Natural killer cell (primary cell): ENCODE results near the gene POU6F2. TPM values are rescaled to one million over a fixed set of nuclear protein-coding genes. Genes with fewer than 3 reads are reported as not detected.

ENCODE experiments used
- ATAC-seq, 3 donors: fragments of 150-1000 bp in 2 of 3; fragments of 200-7000 bp in 1 of 3; cut with Tn5 transposase; 1 replicate in 1 of 3; 2 replicates in 2 of 3; pipeline ENCODE4 v1.10.0; 2021; ENCODE audit warnings: mild to moderate bottlenecking in 2 of 3, moderate library complexity in 2 of 3
- DNase-seq, 2 donors: peaks; one replicate each; pipeline versions ENCODE4 v3.0.0 to v3.0.0-alpha.2; 2013 to 2021; ENCODE audit warnings: mixed read lengths in 1 of 2
- H3K27ac ChIP-seq: one replicate; pipeline ENCODE4 v1.5.1; 2013; ENCODE audit warnings: mild to moderate bottlenecking, low read length
- H3K27me3 ChIP-seq: one replicate; pipeline ENCODE4 v1.6.1; 2013; ENCODE audit warnings: low read length; ENCODE audit not compliant: control insufficient read depth, insufficient read depth
- H3K36me3 ChIP-seq: one replicate; pipeline ENCODE4 v1.6.1; 2013; ENCODE audit warnings: low read length; ENCODE audit not compliant: control insufficient read depth, insufficient read depth
- H3K4me1 ChIP-seq: one replicate; pipeline ENCODE4 v1.6.1; 2013; ENCODE audit warnings: low read length; ENCODE audit not compliant: control insufficient read depth, insufficient read depth
- H3K4me3 ChIP-seq: one replicate; pipeline ENCODE4 v1.5.1; 2013; ENCODE audit warnings: low read length
- H3K9me3 ChIP-seq: one replicate; pipeline ENCODE4 v1.6.1; 2013; ENCODE audit warnings: low read length; ENCODE audit not compliant: control insufficient read depth, insufficient read depth
- H3K27ac Mint-ChIP-seq, 2 donors: one replicate each; pipeline ENCODE4 v1.8.0; 2022; ENCODE audit warnings: mild to moderate bottlenecking in 2 of 2, mixed read lengths in 2 of 2, moderate library complexity in 1 of 2
- H3K27me3 Mint-ChIP-seq, 2 donors: one replicate each; pipeline ENCODE4 v1.8.0; 2022; ENCODE audit warnings: low read depth in 2 of 2, mixed read lengths in 2 of 2
- H3K36me3 Mint-ChIP-seq: one replicate; pipeline ENCODE4 v1.8.0; 2022; ENCODE audit warnings: mixed read lengths
- H3K4me1 Mint-ChIP-seq, 2 donors: one replicate each; pipeline ENCODE4 v1.8.0; 2022; ENCODE audit warnings: mixed read lengths in 2 of 2
- H3K4me3 Mint-ChIP-seq: one replicate; pipeline ENCODE4 v1.8.0; 2022; ENCODE audit warnings: mild to moderate bottlenecking, moderate library complexity, mixed read lengths
- H3K9me3 Mint-ChIP-seq, 2 donors: one replicate each; pipeline ENCODE4 v1.8.0; 2022; ENCODE audit warnings: mixed read lengths in 2 of 2
- CTCF ChIP-seq: fragments of 200-600 bp; IDR thresholded peaks from one replicate; pipeline ENCODE4 v1.8.0; 2022; ENCODE audit warnings: antibody characterized with exemption
- WGBS: methylation state at CpG from one replicate; pipeline ENCODE4 v1.1.7; 2013; ENCODE audit warnings: missing lambda C conversion rate; ENCODE audit not compliant: insufficient coverage; 5-methylcytosine and 5-hydroxymethylcytosine counted together
- intact Hi-C: fragments of 100-400 bp; cut with micrococcal nuclease; formaldehyde crosslinking; loops from one replicate; pipeline ENCODE4 v1.14.2; 2022
- total RNA-seq, 4 donors: library from RNA; stranded (reverse); fragments of 120-200 nt in 1 of 4; gene quantifications; one replicate each; pipeline versions ENCODE4 v1.2.3 to v1.2.4, GENCODE V29; 2013 to 2022

Gene POU6F2
- total RNA-seq, 3 donors from 2014 or later (not counting 1 experiment from before 2014, with no cell fraction given), result 0.28 to 0.29 TPM; not detected in 1

GRCh38 chr7:39493934-39494333 lies 516.2 kb downstream of the POU6F2 start:
- H3K4me1 ChIP-seq, result no peaks in the 10 kb centered on the region
- intact Hi-C loops, result no loop called here

GRCh38 chr7:39501358-39501757 lies 523.6 kb downstream of the POU6F2 start:
- WGBS, result 43% methylated on average over 3 of the region's 3 CpGs
- H3K36me3 Mint-ChIP-seq, result no peaks in the 10 kb centered on the region
- intact Hi-C loops, result no loop called here
- H3K36me3 ChIP-seq, result no peaks in the 10 kb centered on the region
- H3K4me1 ChIP-seq, result no peaks in the 10 kb centered on the region
- no peak for ATAC-seq
- H3K9me3 Mint-ChIP-seq, result no peaks in the 10 kb centered on the region
- H3K27ac Mint-ChIP-seq, result no peak overlapping the region
- H3K27ac ChIP-seq, result no peak overlapping the region
- H3K27me3 ChIP-seq, result no peaks in the 10 kb centered on the region
- no peak overlapping the region for H3K4me3 ChIP-seq
- no peaks in the 10 kb centered on the region for H3K4me1 Mint-ChIP-seq
- H3K9me3 ChIP-seq, result no peaks in the 10 kb centered on the region
- DNase-seq, result no peak
- no peak for TF ChIP-seq CTCF
- peaks cover 8 to 12% of the 10 kb centered on the region in 2 donors for H3K27me3 Mint-ChIP-seq
- no peak overlapping the region for H3K4me3 Mint-ChIP-seq

More at GRCh38 chr7:39493934-39494333, 516.2 kb downstream of the POU6F2 start:
- Mint-ChIP-seq H3K4me3 (no peak overlapping the region), H3K9me3 (no peaks in the 10 kb centered on the region), H3K27me3 (peaks cover 4 to 13% of the 10 kb centered on the region in 2 donors), H3K4me1 (no peaks in the 10 kb centered on the region), H3K27ac (no peak overlapping the region), H3K36me3 (no peaks in the 10 kb centered on the region)
- Histone ChIP-seq H3K4me3 (no peak overlapping the region), H3K27me3 (no peaks in the 10 kb centered on the region), H3K9me3 (no peaks in the 10 kb centered on the region), H3K36me3 (no peaks in the 10 kb centered on the region), H3K27ac (no peak overlapping the region)
- DNase-seq (no peak), ATAC-seq (no peak)
- no CpG with 5 or more reads among the region's 1 CpG for WGBS
- no peak for TF ChIP-seq CTCF

GRCh38 chr7:39504963-39505362 lies 527.3 kb downstream of the POU6F2 start:
- Mint-ChIP-seq H3K9me3 (no peaks in the 10 kb centered on the region), H3K36me3 (no peaks in the 10 kb centered on the region), H3K4me1 (peaks cover 20 to 21% of the 10 kb centered on the region in 2 donors), H3K27me3 (peaks cover 8% of the 10 kb centered on the region in 2 donors), H3K27ac (no peak overlapping the region), H3K4me3 (no peak overlapping the region)
- ATAC-seq (no peak), DNase-seq (no peak)
- H3K9me3 ChIP-seq, result no peaks in the 10 kb centered on the region
- TF ChIP-seq CTCF, result no peak
- peaks cover 6% of the 10 kb centered on the region for H3K4me1 ChIP-seq
- H3K27me3 ChIP-seq, result no peaks in the 10 kb centered on the region
- H3K27ac ChIP-seq, result no peak overlapping the region
- no peak overlapping the region for H3K4me3 ChIP-seq
- intact Hi-C loops, result no loop called here
- 56% methylated on average over 3 of the region's 3 CpGs for WGBS
- H3K36me3 ChIP-seq, result no peaks in the 10 kb centered on the region

GRCh38 chr7:39507866-39508551 lies 530.3 kb downstream of the POU6F2 start:
- H3K27me3 Mint-ChIP-seq, result no peaks in the 10 kb centered on the region
- Histone ChIP-seq H3K27ac (no peak overlapping the region), H3K4me1 (peaks cover 6% of the 10 kb centered on the region), H3K9me3 (no peaks in the 10 kb centered on the region), H3K36me3 (no peaks in the 10 kb centered on the region), H3K4me3 (no peak overlapping the region), H3K27me3 (no peaks in the 10 kb centered on the region)
- peaks cover 20 to 21% of the 10 kb centered on the region in 2 donors for H3K4me1 Mint-ChIP-seq
- no peaks in the 10 kb centered on the region for H3K9me3 Mint-ChIP-seq
- H3K27ac Mint-ChIP-seq, result no peak overlapping the region
- DNase-seq (no peak), ATAC-seq (peak; percentile 46 to 85 (median 82))
- 34% methylated on average over 8 of the region's 8 CpGs for WGBS
- H3K36me3 Mint-ChIP-seq, result no peaks in the 10 kb centered on the region
- intact Hi-C loops, result no loop called here
- no peak for TF ChIP-seq CTCF
- H3K4me3 Mint-ChIP-seq, result peak overlapping the region; percentile 17
